ENCODE results near the gene OR4D9.
"Not testable (repeated sequence)": the region's sequence is repeated elsewhere in the genome, so short reads cannot be mapped to it uniquely, and the experiment has no call there.

The OR4D9 gene

GRCh38 chr11:59510941-59511589 lies at the start of gene OR4D9:
OR4D9 (plus strand) TSS chr11:59511539; CDS start chr11:59514913, 3,374 bp downstream.
- no peak for DNase-seq

GRCh38 chr11:59463190-59463641 lies 48.1 kb upstream of the OR4D9 start:
- no peak for DNase-seq

GRCh38 chr11:59473015-59473414 lies 38.3 kb upstream of the OR4D9 start, which contains the start of gene OR4D10:
OR4D10 (plus strand) TSS chr11:59473315; CDS start chr11:59477430, 4,115 bp downstream.
- DNase-seq = no peak

- no peak for DNase-seq
Observed at GRCh38 chr11:59475176-59475575, 36.2 kb upstream of the OR4D9 start.

- DNase-seq = no peak
Observed at GRCh38 chr11:59479906-59480305, 31.4 kb upstream of the OR4D9 start.

GRCh38 chr11:59480359-59480758 lies 31.0 kb upstream of the OR4D9 start:
- DNase-seq = no peak

GRCh38 chr11:59501931-59502330 lies 9.4 kb upstream of the OR4D9 start:
- no peak for DNase-seq

GRCh38 chr11:59503276-59503675 lies 8.1 kb upstream of the OR4D9 start, which contains the start of gene OR4D11:
OR4D11 (plus strand) TSS chr11:59503576; CDS start chr11:59503576, 0 bp downstream.
- no peak for DNase-seq

GRCh38 chr11:59511675-59512074 lies 336 bp downstream of the OR4D9 start:
- no peak for DNase-seq

- not testable (repeated sequence) for DNase-seq
Observed at GRCh38 chr11:59520139-59520538, 8.8 kb downstream of the OR4D9 start.

GRCh38 chr11:59520741-59521140 lies 9.4 kb downstream of the OR4D9 start:
- no peak for DNase-seq

- no peak for DNase-seq
Observed at GRCh38 chr11:59523541-59523940, 12.2 kb downstream of the OR4D9 start.

GRCh38 chr11:59528711-59529110 lies 17.4 kb downstream of the OR4D9 start:
- no peak for DNase-seq

- no peak for DNase-seq
Observed at GRCh38 chr11:59532620-59533019, 21.3 kb downstream of the OR4D9 start.

GRCh38 chr11:59534676-59535075 lies 23.3 kb downstream of the OR4D9 start:
- no peak for DNase-seq

GRCh38 chr11:59542142-59542810 lies 30.9 kb downstream of the OR4D9 start:
- DNase-seq = no peak

GRCh38 chr11:59543713-59544112 lies 32.4 kb downstream of the OR4D9 start:
- not testable (repeated sequence) for DNase-seq

- no peak for DNase-seq
Observed at GRCh38 chr11:59544869-59545178, 33.5 kb downstream of the OR4D9 start.

GRCh38 chr11:59545179-59546020 lies 34.1 kb downstream of the OR4D9 start:
- no peak for DNase-seq

- DNase-seq = not testable (repeated sequence)
Observed at GRCh38 chr11:59547605-59548308, 36.4 kb downstream of the OR4D9 start.

- no peak for DNase-seq
Observed at GRCh38 chr11:59548309-59548656, 36.9 kb downstream of the OR4D9 start.

GRCh38 chr11:59550368-59550841 lies 39.1 kb downstream of the OR4D9 start:
- DNase-seq = peak; percentile 79
